Stimulated activated CD8-positive, alpha-beta memory T cell treated with anti-CD3 and anti-CD28 coated beads, Interleukin-15, amount 100 ng/mL, for 48 hours (primary cell): Measurements from ENCODE around the gene JPH3.

Experiments used
- DNase-seq, 2 donors: peaks; one replicate each; pipeline ENCODE4 v3.0.0-alpha.2; 2020; ENCODE audit warnings: low read depth in 2 of 2

JPH3 gene

DNA sequence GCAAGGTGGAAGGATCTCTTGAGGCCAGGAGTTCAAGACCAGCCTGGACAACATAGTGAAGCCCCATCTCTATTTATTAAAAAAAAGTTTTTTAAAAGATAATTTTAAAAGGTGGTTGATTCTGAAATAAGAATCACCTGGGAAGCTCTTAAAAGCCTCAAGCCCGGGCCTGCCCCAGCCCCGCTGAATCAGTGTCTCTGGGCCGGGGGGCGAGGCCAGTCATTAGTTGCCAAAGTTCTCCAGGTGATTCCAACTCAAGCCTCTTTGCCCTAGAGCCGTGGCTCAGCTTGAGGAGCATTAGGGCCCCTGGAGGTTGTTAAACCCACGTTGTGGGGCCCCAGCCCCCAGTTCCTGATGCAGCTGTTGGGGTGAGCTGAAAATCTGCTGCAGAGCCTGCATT is 24.6 kb downstream of the JPH3 start:
- DNase-seq = no peak

DNA sequence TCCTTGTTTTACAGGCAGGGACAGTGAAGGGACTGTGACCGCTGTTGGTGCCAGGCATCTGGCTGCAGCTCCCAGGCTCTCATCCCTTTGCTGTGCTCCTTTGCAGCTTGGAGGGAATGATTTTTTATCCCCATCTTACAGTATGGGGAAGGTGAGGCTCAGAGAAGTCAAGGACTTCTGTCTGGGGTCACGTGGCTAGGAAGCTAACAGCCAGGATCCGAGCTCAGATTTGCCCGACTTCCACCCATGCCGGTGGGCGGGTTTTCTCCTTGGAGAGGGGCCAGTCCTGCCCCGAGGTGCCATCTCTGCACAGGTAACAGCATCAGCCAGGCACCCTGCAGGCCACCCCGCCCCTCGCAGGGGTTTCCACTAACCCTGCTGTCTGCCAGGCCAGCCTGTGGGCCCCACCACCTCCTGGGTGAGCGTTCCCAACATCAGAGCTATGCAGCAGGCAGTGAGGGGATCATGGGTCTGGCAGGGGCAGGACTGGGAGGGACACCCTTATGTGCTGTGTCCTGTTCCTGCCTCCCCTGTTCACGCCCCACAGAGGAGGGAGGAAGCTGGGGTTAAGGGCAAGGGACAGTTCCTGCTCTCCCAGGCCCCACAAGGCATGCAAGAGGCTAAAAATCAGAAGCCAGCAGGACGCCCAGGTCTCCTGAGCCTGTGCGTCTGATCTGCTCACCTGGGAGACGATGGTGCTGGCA is 25.4 kb downstream of the JPH3 start:
- no peak for DNase-seq

DNA sequence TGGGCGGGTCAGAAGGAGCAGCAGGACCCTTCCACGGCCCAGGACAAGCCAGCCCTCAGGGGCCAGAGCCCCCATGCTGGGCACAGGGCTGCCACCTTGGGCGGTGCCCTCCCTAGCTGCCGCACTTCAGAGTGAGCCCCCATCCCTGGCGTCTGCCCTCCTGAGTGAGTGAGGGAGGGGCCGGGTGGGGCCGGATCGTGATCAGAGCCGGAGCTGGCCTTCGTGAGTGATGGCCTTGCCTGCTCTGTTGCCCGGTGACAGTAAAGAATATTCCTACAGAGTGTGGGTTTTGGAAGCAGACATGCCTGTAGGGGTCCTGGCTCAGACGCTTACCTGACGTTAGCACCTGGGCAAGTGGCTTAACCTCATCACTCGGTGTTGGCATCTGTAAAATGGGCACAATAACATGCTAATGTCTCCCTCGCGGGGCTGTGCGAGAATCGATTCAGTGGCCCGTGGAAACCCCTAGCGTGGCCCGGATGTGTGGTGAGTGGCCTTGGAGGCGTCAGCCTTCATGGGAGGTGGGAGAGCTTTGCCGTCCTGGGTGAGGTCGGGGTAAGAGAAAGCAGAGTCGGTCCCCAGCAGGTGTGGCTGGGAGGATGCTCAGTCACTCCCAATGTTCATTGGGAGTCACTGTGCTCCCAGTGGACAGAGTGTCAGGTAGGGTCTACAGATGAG is 26.1 kb downstream of the JPH3 start:
- DNase-seq = no peak

DNA sequence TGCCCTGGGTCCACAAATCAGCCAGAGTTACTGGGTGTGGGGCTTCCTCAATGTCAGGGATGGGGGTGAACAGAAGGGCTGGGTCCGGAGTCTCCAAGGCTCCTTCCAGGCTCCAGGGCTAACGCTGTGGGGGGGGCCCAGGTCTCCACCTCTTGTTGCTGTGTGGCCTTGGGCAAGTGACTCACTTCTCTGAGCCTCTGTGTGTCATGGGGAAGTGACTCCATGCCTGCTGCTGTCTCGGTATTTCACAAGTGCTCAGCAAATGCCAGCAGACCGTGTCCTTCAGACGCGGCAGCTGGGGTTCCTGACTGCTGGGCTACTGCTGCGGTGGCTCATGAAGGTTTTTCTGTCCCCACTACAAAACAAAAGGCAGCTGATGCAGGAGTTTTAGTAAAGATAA is 26.6 kb downstream of the JPH3 start:
- no peak for DNase-seq

DNA sequence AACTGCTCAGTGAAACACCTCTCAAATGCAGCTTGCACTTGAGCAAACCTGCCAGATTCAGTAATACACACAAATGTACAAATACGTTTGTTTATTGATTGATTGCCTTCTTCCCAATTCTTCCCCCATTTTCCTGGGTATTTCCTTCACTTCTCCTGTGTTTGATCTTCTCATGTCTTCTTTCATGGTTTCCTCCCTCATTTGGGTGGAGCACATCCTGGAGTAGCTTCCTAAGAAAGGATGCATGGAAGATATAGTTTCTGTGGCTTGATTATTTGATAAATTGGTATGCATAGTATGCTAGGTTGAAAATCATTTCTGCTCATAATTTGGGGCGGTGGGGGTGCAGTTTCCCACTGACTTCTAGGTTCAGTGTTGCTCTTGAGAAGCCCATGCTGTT is 28.8 kb downstream of the JPH3 start:
- no peak for DNase-seq

DNA sequence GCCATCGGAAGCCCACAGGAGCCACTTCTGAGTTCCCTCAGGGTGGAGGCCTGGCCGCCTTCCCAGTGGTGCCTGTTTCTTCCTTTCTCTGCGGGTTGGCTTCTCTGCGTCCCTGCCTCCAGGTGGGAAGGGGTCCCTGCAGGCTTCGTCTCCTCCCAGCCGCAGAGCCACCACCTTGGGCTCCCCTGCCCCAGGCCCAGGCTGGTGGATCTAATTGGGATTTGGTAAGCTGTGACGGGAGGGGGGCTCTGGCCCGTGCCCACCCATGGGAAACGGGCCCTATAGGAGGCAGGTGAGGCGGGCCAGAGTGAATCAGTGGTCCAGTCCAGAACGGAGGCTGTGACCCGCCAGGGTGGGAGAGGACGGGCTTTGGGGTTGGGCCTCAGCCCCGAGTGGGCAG is 32.1 kb downstream of the JPH3 start:
- no peak for DNase-seq

DNA sequence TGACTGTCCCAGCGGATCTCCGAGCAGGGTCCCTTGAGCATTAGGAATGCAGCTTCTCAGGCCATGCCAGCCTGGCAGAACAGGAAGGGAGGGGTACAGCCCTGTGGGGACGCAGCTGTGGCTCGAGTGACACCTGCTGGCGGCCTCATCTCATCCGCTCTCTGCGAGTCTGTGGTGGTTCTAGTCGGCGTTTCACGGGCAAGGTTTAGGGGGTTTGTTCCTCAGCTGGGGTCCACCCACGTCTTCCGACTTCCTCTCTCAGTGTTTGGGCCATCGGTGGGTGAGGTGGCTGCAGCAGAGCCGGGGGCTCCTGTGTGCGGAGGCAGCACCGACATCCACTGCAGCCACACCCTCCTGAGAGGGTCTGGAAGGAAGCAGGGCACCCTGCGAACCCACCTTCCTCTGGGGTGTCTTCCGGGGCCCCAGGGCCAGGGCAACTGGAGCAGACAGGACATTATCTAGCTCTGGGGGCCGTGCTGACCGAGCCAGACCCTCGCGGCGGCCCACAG is 33.3 kb downstream of the JPH3 start:
- peak; percentile 47 to 50 for DNase-seq

DNA sequence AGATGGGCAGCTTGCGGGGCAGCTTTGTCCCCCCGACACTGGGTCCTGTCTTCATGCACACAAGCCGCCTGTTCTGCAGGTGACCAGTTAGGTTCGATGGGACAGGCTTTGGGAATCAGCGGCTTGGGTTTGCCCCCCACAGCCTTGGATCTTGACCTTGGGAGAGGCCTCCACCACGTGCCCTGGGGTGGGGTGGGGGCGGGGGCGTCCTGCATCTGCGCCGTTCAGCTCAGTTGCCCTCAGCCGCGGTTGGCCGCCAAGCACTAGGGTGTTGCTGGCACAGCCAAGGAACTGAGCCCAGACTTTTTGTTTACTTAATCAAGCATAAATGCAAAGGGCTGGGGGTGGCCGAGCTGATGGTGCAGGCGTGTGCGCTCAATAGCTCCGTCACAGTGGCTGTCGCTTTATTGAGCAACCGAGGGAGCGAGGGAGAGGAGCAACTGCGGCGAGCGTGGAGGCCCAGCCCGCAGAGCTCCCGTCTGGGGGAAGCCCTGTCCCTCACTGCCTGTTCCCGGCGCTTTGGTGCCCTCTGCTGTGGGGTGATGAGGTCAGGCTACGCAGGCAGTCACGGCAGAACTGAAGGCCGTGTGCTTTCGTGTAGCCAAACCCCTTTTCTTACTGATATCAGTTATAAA is 33.9 kb downstream of the JPH3 start:
- peak; percentile 76 to 77 for DNase-seq

DNA sequence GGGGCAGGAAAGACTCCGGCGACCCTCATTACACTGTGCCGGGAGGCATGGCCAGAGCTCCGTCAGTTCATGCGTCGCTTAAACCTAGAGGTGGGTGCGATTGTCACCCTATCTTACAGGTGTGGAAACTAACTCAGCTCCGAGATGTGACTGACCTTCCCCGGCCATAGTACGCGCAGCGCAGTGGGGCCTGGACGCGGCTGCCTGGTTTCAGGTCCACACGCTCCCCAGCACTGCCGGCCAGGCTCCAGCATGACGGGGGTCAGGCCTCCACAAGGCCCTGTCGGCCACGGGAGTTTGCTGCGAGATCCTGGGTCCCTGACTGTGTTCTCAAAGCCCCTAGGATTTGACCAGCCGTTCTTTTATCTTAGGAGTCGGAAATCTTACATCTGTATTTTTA is 34.4 kb downstream of the JPH3 start:
- no peak for DNase-seq

DNA sequence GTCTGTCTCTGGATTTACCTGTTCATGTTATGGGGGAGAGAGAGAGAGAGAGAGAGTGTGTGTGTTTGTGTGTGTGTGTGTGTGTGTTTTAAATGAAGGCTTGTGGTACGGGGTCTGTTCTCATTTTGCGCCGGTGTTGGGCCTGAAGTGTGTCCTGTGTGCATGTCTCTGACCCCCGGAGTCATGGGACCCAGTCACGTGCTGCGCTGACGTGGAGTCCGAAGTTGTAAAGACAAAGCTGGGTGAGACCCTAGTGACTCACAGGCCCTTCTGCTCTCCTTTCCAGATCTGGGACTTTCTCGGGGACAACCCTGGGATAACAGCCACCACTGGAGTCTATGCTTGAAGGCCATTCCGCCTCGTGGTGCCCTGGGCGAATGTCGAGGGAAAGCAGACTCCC is 35.0 kb downstream of the JPH3 start:
- no peak for DNase-seq

DNA sequence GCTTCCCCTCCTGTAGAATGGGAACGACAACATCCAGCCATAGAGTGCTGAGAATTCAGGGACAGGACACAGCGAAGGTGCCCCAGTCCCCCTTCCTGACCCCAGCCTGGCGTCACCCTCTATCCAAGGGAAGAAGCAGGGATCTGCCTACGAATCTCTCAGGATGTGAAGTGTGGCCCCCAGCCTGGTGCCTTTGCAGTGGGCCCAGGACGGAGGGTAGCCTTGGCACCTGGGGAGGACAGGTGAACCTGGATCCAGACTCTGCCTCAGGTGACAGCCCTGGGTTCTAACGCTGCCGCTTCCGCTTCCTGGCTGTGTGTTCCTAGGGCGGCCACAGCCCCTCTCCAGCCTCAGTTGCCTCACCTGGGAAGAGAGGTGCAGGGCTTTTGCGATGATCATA is 36.4 kb downstream of the JPH3 start:
- DNase-seq = no peak

DNA sequence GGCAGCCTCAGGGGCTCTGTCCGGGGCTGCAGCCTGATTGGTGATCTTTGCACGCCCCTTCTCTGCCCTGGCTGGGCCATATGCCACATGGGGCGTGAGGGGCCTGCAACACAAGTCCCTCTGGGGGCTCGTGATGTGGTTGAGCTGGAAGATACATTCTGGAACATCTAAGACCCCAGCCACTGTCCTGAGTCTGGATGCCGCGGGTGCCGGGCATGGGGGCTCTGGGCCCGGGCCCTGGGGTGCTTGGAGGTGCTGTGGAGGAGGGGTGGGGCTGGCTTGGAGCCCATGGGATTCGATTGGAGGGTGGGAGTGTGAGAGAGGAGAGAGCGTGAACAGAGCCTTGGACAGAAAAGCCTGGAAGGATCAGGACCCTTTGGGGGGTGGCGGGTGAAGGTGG is 39.4 kb downstream of the JPH3 start:
- DNase-seq = no peak

DNA sequence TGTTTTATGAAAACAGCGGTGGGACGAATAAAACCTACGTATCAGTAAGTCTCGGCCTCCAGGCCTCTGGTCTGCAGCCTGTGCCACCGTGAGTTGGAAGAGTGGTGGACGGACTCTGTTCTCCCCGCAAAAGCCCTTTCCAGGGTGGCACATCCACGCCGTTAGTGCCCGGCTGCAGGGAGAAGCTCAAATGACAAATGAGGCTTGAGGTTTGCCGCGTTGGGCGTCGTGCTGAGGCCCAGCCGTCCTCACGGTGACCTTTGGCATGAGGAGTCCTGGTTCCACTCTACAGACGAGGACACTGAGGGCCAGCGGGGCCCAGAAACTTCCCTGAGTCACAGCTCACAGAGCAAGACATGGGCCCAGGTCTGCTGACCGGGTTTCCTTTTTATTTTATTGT is 40.2 kb downstream of the JPH3 start:
- no peak for DNase-seq

DNA sequence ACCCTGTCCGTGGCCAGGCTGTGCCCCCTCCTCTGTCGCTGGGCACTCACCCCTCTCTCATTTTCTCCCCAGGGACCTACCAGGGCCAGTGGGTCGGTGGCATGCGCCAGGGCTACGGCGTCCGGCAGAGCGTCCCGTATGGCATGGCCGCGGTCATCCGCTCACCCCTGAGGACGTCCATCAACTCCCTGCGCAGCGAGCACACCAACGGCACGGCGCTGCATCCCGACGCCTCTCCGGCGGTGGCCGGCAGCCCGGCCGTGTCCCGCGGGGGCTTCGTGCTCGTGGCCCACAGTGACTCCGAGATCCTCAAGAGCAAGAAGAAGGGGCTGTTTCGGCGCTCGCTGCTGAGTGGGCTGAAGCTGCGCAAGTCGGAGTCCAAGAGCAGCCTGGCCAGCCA is 41.9 kb downstream of the JPH3 start:
- no peak for DNase-seq

DNA sequence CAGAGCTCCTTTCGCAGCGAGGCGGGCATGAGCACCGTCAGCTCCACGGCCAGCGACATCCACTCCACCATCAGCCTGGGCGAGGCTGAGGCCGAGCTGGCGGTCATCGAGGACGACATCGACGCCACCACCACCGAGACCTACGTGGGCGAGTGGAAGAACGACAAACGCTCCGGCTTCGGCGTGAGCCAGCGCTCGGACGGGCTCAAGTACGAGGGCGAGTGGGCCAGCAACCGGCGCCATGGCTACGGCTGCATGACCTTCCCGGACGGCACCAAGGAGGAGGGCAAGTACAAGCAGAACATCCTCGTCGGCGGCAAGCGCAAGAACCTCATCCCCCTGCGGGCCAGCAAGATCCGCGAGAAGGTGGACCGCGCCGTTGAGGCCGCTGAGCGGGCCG is 42.3 kb downstream of the JPH3 start:
- DNase-seq = no peak

DNA sequence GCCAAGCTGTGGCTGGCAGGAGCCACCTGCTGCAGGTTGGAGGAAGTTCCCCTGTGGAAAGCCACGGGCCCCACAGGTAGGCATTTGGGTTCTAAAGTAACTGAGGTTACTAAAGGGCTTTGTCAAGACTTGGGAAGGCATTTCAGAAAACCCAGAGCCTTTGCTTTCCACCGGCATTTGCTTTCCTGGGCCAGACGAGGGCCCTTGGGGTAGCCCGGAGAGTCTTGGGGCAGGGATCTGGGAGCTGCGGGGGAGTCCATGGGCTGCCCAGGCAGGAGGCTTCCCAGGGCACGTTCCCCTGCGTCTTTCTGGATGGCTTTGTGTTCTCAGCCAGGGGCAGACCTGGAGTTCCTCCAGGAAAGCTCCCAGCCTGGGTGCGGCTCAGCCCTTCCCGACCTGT is 43.5 kb downstream of the JPH3 start:
- DNase-seq = no peak

DNA sequence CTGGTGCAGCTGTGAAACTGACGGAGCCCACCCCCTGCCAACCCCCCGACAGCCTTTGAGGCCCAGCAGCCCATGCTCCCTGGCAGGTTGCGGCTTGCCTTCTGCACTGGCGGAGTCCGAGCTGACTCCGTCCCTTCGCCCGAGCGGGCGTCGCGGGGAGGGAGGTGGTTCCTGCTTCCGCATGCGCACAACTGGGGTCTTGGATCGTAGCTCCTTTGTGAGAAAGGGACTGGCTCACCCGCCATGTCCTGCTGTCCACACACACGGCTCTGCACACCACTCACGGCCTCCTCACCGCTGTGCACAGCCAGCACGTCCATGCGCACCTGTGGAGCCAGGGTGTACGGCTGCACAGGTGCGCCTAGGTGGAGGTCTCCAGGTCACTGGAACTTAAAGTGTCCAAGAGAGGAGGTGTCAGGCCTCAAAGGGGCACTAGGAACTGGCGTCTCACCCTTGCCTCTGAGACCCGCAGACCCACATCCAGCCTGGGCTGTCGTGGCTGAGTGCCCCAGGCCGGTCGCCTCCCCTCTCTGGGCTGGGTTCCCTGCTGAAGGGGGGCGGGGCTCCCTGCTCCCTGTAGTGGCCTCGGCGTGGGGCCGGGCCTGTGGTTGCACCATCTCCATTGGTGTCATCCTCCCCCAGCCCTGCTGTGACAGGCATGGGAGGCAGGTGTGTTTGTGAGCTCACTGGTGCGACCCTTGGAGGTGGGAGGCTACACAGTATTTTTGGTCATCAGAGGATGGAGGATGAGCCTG is 45.3 kb downstream of the JPH3 start:
- DNase-seq = no peak

DNA sequence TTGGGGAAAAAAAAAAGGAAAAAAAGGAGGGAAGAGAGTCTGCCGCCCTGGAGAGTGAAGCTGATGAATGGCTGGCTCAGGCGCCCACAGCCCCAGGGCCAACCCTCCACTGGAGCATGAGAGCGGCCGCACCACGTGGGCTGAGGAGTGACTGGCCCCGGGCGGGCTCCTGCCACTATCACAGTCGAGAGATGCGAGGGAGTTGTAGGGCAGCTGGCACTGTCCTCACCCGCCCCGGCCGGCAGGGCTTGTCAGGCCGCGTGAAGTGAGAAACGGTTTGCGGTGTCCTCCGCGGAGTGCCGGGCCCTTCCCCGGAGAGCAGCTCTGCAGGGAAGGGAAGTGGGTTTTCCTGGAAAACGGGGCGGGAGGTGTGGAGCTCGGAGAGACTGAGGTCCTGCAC is 45.9 kb downstream of the JPH3 start:
- no peak for DNase-seq

DNA sequence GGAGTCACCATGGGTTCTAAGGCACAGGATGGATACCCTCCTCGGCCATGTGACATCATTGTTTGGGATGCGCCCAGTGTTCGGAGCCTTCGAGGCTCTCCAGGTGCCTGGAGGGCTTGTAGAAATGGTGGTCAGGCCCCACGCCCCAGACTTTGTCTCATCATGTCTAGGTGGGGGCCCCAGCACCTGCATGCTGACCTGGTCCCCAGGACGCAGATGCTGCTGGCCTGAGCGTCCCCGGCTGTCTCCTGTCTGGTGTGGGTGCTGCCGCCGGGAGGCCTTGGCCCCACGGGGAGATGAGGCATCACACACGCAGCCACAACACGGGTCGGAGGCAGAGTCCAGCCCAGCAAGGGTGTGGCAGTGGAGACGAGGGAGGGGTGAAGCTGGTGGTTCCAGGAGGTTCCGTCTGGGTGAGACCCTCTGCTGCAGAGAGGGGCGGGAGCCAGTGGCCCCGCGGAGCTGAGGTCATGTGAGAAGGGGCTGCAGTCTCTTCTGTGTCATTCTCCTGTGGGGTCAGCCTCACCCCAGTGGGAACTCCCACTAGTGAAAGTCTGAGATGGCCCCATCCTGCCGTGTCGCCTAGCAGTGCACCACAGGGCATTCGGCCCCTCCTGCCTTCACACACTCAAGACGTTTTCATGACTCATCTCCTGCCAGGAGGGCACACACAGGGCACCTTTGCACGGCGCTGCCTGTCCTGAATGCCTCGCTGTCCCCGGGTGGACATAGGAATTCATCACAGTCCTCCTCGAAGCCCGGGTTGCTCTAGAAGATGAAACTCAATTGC is 46.6 kb downstream of the JPH3 start:
- DNase-seq = no peak

DNA sequence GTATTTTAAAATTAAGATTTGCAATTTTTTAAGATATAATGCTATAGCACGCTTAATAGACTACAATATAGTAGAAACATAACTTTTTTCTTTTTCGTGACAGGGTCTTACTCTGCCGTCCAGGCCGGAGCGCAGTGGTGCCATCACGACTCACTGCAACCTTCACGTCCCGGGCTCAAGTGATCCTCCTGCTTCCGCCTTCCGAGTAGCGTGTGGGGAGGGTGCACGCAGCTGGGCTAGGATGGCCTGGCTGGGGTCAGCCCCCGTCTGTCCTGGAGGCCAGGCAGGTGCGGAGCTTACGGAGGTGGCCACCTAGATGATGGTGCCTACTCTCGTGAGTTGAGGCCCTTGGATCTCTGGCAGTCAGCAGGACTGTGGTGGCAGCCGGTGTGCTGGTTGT is 50.1 kb downstream of the JPH3 start:
- no peak for DNase-seq

DNA sequence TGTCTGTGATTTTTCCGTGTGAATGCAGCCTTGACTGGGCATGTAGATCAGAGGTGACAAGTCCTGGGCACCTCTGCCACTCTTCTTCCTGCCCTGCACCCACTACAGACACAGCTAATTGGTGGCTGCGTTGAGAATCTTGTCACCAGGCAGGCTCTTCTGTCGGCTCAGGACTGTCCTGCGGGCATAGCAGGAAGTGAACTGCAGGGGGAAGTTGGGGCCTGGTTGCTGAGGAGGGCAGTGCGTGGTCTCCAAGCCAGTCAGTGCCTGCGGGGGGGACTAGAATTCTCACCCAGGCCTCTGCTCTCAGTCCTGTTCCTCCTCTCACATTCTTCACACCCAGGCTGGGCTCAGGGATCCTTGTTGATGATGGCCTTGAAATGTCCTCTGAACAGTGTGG is 50.5 kb downstream of the JPH3 start:
- no peak for DNase-seq

DNA sequence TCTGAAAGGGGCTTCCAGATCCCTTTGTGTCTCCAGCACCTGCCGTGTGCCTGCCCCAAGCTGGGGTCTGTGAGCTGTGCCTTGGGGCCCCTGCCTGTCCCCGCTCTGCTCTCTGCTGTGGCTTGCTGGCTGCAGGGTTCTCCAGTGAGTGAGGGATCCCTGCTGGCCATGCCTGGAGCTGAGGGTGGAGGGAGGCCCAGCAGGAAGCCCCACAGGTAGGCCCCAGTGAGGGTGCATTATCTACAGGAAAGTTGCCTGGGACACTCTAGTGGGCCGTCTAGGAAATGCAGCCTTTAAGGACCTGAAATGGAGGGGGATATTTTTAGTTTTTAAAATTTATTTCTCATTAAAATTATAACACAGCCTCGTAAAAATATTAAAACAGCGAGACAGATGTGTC is 50.9 kb downstream of the JPH3 start:
- DNase-seq = no peak
